GM20431 (cell line): ENCODE results near the gene FOXA2.
"Not testable (repeated sequence)": the region's sequence is repeated elsewhere in the genome, so short reads cannot be mapped to it uniquely, and the experiment has no call there.

Source experiments
- in situ Hi-C: fragments of 300-500 bp; cut with MseI, MboI; formaldehyde crosslinking; loops from one replicate; pipeline ENCODE4 v1.15.0; 2020; ENCODE audit warnings: low sequenced_read_pairs; ENCODE audit not compliant: unreplicated experiment

The FOXA2 gene

DNA sequence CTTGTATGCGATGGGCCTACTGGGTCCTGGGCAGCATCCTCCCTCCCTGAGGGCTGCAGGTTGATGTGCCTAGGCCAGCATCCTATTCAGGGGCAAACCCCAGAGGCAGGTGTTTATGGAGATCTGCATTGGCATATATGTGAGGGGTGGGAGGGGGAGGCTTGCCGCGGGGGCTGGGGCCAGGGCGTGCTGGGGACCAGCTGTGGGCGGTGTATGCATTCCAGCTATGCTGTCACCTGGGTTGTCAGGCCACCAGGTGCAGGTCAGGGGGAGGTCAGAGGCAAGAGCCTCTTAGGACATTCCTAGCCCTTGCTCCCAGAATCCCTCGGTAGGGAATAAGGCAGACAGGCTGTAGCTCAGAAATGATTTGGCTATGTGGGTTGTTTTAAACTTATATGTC lies 11.9 kb downstream of the FOXA2 start:
- in situ Hi-C loops = no loop called here

DNA sequence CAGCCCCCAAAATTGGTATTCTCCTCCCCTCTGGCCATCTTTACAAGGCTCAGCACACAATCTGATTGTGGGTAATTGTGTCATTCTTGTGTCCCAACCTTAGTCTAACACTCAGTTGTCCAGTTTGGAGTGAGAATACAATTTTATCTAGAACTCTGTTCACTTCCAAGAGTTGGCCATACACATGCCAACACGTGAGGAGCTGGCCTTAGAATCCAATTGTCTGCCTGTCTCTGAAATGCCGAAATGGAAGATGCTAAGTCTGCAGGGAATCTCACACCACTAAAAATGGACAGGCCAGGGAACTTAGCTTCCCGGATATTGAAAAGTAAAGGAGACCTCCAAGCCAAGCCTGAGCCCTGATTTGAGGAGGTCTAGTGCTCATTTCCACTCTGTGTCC lies 12.3 kb downstream of the FOXA2 start:
- in situ Hi-C loops = no loop called here

DNA sequence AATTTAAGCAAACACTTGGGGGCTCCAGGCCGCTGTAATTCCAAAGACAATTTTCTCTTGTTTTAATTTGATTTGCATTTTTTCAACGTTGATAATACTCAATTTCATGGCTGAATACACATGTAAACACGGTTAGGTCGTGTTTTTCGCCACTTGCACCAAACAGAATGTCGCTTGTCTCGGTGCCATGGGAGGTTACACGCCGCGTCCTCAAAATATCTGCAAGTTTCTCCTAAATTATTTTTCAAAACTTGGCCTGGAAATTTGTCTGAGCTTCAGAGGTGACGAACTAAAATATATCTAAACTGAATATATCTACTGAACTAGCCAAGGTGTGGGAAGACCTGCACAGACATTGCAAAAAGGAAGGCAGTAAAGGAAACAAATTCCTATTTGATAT lies 15.0 kb downstream of the FOXA2 start:
- in situ Hi-C loops = no loop called here

DNA sequence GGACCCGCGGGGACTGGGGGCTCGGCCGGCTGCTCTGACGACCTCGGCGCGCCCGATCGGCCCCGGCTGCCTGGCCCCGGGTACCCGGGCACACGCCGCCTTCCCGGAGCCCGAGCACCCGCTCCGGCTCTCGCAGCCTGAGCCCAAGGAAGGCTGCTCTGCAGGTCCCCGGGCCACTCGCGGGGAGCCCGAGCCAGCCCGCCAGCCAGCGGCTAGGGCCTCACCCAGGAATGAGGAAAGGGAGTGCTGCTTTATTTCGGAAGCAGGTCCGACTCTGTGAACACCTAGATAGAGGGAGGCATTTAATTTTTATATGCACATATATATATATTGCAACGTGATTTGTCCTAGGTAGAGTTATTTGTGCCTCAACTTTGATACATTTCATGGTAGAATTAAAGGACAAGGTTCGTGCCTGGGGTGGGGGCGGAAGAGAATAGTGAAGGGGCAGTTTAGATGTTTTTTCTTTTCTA lies 15.5 kb downstream of the FOXA2 start:
- in situ Hi-C loops = no loop called here

DNA sequence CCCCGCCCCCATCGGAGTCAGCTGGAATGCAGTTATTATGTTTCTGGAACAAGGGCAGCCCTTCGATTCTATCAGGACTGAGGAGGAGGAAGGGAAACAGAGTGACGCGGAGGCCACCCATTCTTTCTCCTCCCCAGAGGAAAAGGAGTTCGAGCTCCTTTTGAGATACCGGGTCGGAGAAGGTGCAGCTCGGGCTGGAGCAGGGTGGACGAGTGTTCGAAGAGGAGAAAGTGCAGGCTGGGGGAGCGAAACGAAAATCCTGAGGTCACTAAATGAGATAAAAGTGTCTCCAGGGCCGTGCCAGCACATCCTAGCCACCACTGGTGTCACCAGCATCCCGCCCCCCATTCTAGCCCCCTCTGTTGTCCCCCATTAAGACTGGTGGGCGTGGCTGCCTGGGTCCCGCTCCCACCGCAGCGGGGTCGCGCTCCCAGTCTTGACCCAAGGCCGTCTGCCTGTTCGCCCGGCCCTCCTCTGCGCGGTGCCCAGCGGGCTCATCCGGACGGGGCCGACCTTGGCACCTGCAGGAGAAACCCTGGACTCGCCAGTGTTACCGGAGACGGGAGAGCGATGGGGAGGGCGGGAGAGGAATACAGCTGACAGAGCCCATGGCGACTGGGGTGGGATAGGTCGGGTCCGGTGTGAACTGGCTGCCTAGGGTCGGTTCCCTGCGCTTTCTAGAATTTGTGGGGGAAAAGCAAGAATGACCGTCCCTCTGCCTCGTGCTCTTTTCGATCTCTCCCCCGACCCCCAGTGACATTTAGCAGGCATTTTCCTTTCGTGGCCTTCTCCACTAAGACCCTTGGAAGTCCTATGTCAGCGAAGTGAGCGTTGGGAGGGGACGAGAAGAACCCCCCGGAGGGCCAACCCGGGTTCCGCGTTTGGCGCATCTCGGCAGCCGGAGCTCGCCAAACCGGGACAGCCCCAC lies 16.2 kb downstream of the FOXA2 start:
- in situ Hi-C loops = no loop called here

DNA sequence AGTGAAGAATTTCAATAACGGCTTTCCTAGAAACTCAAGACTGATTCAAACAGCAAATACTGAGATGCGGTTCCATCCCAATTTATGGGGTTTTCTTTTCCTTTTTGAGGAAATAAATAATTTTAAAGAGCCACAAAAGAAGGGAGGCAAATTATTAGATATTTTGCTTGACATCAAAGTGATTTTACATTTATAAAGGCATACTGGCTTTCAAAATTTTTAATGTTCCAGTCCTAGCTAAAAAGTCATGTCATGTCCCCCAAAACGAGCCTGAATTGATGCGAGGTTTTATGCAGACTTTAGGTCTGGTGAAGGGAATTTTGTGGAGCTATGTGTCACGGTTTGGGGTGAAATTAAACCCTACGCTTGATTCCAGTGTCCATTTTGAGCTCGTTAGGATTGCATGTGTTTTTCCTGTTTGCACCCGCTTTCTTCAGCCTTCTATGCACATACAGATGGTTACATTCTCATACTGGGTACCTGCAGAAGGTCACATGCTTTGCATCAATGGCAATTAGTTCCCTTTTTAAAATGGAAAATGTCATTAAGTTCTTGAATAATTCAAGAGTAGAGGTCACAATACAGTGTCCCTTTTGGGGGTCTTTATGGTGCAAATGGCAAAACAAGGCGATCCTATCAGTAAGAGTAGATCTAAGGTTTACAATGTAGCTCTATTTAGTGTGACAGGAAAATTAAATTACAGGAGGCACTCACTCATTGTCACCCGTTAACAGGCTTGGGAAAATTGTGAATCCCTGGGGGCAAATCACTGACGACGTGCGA lies 17.3 kb downstream of the FOXA2 start:
- in situ Hi-C loops = no loop called here

DNA sequence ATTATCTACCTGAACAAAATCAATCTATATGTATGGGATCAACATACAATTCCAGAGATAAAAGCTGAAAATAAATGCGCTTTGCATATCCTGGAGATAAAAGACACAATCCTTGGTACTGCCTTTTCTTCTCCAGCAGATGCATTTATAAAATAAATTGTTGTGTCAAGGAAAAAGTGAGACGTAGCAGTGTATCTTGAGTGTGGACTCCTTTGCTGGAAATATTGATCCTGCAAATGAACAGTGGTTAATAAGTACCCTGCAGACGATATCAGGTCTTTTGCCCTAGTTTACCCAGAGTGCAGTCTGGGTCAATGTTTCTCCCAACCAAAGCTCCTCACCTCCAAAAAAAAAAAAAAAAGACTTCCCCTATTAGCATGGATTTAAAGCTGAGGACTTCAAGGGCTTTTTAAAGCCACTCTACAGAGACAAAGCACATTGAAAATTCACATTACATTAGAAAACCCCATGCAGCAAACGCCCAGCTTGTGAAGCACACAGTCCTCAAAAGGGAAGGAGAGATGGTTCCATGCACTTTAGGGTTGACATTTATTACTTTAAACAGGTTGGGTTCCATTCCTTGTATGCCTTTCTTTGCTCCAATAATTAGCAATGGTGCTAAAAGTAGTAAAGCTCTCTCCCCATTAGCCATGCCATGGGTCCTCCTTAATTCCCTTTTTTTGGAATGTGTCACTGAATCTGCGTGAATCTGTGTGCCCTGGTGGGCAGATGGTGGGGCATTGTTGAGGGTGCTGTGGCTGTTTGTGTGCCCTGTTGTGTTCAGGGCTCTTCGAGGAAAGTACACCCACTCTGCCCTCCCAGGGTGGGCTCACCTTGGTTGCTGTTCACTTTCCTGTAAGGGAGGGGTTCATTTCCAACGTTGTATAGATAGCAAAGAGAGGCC lies 21.1 kb downstream of the FOXA2 start:
- in situ Hi-C loops = no loop called here

DNA sequence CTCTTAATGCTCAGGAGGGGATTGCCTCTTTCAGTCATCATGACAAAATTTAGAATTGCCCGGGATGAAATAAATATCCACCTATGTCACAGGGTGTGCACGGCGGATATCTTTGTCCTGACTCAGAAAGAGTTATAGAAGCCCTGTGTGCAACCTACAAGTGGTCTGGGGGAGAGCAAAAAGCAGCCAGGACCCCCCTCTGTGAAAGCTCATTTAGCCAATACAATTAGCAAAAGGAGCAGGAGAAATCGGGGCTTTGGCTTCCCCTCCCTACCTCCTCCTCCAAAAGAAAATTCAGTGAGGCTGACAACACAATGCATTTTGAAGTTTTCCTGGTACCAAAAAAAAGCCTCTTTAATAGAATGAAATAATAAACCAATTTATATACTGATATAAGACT lies 21.8 kb downstream of the FOXA2 start:
- in situ Hi-C loops = no loop called here

DNA sequence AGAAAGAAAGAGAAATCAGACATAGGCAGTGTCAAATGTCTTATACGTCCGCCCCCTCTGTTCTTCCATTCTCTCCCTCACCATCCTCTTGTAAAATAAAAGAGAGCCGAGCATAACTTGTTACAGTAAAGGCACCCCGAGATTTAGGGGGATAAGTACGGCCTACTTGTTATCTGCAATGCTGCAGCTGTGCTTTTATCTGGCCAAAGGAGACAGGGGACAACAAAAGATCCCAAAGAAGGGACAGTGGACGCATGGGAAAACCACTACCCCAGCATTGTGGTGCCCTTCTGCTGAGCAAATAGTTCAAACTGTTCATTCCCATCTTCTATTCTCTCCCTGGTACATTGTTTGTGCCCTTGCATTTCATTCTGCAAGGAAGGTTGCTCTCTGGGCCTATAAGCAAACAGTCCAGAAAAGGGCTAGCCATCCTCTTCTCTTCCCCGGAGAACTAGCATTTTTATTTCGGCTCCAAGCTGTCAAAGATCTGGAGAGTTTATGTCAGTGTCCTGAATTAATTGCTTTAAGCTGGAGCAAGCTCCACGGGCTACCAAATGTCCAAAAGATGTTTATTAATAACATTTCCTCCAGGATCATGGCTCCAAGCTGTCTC lies 22.3 kb downstream of the FOXA2 start:
- in situ Hi-C loops = no loop called here

DNA sequence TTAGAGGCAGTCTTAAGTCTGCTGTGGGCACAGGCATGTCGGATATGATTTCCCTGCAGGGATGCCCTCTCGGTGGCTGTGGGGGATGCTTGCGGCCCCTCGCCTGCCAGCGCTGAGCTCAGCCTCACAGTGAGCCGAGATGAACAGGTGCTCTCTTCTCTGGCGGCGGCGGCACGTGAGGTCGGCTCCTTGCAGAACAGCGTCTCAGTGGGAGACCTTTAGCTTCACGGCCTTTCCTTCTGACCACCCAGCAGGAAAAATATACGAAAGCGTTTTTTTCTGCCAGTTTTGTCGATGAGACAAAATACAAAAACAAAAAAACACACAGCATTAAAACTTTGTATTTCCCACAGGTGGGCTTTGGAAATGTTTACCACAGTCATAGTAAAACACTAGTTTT lies 23.6 kb downstream of the FOXA2 start:
- in situ Hi-C loops = no loop called here

DNA sequence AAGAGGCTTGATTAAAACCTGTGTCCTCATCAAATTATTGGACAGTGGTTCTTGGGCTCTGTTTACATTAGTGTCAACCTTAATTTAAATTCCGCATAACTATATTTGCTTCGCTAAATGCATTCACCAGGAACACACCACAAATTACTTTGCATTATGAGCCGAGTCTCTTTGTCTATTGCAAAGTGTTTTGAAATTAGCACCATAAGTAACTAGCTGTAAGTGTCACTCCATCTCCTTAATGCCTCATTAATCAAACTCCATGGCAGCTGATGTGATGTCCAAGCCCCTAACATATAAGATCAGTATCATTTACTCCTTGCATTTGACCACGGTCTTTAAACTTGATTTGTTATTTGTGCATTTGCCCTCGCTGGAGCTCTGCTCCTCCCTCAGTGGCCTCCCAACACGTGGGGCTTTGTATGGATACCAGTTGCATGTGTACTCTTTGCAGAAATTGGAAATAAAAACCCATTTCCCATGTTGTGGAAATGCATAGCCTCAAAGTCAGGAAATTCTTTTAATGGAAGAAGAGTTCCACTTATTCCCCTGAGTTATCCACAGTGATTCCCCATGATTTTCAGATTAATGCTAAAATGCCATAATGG lies 24.6 kb downstream of the FOXA2 start:
- in situ Hi-C loops = no loop called here

DNA sequence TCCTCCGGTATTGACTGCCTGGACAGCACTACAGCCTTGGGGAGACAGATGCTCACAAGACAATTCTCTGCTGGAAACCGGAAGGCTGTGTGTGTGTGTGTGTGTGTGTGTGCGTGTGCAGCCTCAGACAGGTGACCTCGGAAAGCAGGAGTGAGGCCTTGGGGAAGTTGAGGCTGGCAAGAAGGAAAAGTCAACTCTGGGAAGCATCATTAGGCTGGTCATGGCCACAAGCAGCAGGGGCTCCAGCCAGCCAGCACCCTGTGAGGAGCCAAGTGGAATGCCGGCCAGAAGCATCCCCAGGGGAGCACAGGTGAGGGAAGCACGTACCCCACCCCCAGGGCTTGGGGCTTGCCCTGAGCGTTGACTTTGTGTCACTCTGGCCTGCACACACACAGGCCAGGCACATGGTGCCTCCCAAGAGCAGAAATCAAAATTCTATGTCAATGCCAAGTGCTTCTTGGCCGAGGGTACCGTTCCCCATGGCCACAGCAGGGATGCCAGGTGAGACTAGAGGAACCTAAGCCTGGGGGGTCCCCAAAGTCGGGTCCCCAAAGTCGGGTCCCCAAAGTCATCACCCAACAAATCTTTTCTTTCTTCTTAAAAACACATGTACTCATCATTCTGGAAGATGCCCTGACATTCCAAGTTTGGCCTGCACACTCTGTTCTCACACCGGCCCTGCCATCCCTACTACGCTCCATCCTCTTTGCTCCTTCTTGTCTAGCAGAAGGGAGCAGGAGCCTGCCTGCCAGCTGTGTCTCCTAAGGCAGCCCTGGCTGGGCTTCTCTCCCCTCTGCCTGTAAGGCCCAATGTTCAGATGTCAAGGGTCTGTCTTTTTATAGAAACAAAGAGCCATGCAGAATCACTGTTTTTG lies 26.7 kb downstream of the FOXA2 start:
- in situ Hi-C loops = no loop called here

DNA sequence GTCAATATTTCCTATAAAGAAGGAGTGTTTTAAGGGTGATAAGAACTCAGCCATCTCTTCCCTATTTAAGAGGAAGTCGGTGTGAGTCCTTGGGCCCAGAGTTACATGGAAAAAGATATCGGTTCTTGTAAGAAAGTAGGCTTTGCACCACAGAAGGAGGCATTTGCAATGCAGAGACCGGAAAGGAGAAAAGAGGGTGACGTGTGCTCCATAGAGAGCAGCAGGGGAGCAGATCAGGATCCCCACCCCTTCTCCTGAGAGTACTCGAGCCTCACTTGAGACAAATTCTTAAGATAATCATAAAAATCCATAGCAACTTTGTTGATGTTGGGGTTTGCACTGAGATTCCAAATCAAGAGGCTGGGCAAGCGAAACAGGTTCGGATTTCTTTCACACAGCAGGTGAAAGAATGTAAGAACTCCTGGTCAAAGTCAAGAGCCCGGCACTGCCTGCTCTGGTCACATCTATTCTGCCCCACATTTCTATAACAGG lies 27.8 kb downstream of the FOXA2 start:
- in situ Hi-C loops = no loop called here

DNA sequence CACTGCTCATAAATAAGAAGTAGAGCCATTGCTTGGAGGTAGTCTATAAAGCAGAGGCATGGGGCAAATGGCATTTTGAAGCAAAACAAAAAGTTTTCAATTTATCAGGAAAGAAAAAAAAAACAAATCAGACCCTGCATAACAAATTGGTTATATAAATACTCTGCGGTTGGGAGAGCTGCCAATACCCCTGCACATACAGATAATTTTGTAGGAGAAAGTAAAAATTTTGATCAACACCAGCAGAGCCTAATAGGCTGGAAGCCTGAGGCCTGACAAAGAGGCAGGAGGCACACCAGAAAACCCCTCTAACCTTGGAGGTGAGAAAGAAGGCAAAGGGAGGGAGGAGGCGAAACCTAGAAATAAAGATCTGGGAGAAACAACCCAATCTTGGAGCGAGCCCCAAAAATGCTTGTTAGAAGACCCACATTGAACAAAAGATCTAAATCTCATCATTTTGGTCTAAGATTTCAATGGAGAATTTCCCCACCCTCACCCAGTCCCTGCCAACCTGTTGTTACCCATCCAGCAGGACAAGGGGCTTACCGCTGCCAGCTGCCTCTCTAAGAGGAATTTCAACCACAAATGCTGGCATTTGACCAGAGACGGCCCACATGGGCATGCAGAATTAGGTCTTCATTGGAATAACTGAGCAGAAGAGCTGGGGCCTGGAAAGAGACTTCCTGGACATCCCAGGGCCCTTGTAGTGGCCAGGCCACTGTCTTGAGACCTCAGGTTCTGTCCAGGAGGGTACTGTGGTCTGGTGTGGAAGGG lies 28.4 kb downstream of the FOXA2 start:
- in situ Hi-C loops = no loop called here

DNA sequence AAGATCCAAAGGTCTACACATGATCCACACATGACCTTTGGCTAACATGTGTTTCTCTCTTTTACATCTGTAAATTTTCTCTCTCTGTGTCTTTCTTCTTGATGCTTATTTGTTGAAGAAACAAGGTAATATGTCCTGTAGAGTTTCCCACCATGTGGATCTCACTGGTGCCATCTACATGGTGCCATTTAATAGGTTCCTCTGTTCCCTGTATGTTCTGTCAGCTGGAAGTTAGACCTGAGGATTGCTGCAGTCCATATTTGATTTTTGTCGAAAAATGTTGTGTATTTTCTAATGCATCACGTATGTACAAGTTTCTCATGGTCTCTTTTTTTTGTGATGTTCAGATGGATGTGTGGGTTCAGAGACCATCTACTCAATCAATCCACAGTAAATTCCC lies 30.0 kb downstream of the FOXA2 start:
- in situ Hi-C loops = no loop called here

DNA sequence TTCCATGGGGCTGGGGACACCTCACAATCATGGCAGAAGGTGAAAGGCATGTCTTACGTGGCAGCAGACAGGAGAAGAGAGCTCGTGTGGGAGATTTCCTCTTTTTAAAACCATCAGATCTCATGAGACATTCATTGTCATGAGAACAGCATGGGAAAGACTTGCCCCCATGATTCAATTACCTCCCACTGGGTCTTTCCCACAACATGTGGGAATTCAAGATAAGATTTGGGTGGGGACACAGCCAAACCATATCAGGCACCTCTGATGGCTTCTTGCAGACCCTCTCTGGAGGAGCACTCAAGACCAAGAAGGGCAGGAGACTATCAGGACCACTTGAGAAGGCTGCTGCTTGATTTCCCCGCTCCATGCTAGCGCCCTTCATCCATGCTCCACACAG lies 33.9 kb downstream of the FOXA2 start:
- in situ Hi-C loops = not testable (repeated sequence)

DNA sequence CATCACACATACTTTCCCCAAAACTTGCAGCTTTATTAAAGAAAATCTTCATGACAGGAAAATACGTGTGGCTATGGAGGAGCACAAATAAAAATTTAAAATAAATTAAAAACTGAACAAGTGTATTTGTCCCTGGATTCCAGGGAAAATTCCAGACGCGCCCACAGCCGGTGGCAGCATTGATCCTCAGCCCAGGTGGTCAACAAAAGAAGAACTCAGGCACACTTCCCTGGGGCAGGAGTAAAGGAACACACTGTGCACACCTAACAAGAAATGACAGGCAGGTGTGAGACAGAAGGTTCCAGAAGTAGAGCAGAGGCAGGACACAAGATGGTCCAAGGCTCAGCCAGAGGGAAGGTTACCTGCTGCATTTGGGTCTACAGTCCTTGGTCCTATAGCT lies 36.3 kb downstream of the FOXA2 start:
- in situ Hi-C loops = no loop called here

DNA sequence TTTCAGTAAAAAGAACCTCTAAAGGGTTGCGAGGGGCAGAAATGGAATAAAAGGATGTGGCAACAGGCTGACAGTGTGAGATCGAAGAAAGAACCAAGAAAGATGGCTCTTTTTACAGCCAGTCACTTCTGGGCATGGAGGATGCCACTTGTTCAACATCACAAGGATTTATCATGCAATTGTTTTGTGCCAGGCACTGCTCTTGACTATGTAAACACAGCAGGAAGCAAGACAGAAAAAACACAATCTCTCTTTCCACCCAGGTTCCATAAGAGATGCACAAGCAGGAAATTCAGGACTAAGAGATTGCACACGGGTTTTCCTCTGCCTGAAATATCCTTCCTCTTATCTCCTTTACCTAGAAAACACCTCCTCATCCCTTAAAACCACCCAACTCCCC lies 38.0 kb downstream of the FOXA2 start:
- in situ Hi-C loops = no loop called here
